ENCODE data around the gene TRIAP1.

TRIAP1 gene

GRCh38 chr12:120432772-120433525, 13.2 kb downstream of the TRIAP1 start:
- DNase-seq (ENCODE audit: low read depth in 2 of 3, low spot score in 2 of 3): no peak

GRCh38 chr12:120429368-120429767, 16.8 kb downstream of the TRIAP1 start:
- no peak for DNase-seq (ENCODE audit: low read depth in 2 of 3, low spot score in 2 of 3)

- DNase-seq (ENCODE audit: low read depth in 2 of 3, low spot score in 2 of 3): no peak
Measured at GRCh38 chr12:120428597-120429229, 17.5 kb downstream of the TRIAP1 start.

- no peak for DNase-seq (ENCODE audit: low read depth in 2 of 3, low spot score in 2 of 3)
Measured at GRCh38 chr12:120425797-120426196, 20.4 kb downstream of the TRIAP1 start.

- no peak for DNase-seq (ENCODE audit: low read depth in 2 of 3, low spot score in 2 of 3)
Measured at GRCh38 chr12:120422892-120423456, 23.2 kb downstream of the TRIAP1 start.

- DNase-seq (ENCODE audit: low read depth in 2 of 3, low spot score in 2 of 3): no peak
Measured at GRCh38 chr12:120421701-120422100, 24.5 kb downstream of the TRIAP1 start.

GRCh38 chr12:120417917-120418580, 28.1 kb downstream of the TRIAP1 start:
- DNase-seq (ENCODE audit: low read depth in 2 of 3, low spot score in 2 of 3): no peak

GRCh38 chr12:120416490-120417216, 29.5 kb downstream of the TRIAP1 start:
- DNase-seq (ENCODE audit: low read depth in 2 of 3, low spot score in 2 of 3): no peak

GRCh38 chr12:120413901-120414695, 32.1 kb downstream of the TRIAP1 start:
- no peak for DNase-seq (ENCODE audit: low read depth in 2 of 3, low spot score in 2 of 3)

- no peak for DNase-seq (ENCODE audit: low read depth in 2 of 3, low spot score in 2 of 3)
Measured at GRCh38 chr12:120412421-120412820, 33.8 kb downstream of the TRIAP1 start.

GRCh38 chr12:120408771-120409170, 37.4 kb downstream of the TRIAP1 start:
- no peak for DNase-seq (ENCODE audit: low read depth in 2 of 3, low spot score in 2 of 3)

GRCh38 chr12:120406553-120406952, 39.6 kb downstream of the TRIAP1 start:
- no peak for DNase-seq (ENCODE audit: low read depth in 2 of 3, low spot score in 2 of 3)

GRCh38 chr12:120406069-120406468, 40.1 kb downstream of the TRIAP1 start:
- DNase-seq (ENCODE audit: low read depth in 2 of 3, low spot score in 2 of 3): no peak

GRCh38 chr12:120404271-120404670, 41.9 kb downstream of the TRIAP1 start:
- no peak for DNase-seq (ENCODE audit: low read depth in 2 of 3, low spot score in 2 of 3)

- no peak for DNase-seq (ENCODE audit: low read depth in 2 of 3, low spot score in 2 of 3)
Measured at GRCh38 chr12:120403869-120404268, 42.3 kb downstream of the TRIAP1 start.

- no peak for DNase-seq (ENCODE audit: low read depth in 2 of 3, low spot score in 2 of 3)
Measured at GRCh38 chr12:120402217-120402616, 44.0 kb downstream of the TRIAP1 start.

- no peak for DNase-seq (ENCODE audit: low read depth in 2 of 3, low spot score in 2 of 3)
Measured at GRCh38 chr12:120399531-120399930, 46.7 kb downstream of the TRIAP1 start.

- DNase-seq (ENCODE audit: low read depth in 2 of 3, low spot score in 2 of 3): no peak
Measured at GRCh38 chr12:120397824-120398540, 48.2 kb downstream of the TRIAP1 start.

- DNase-seq (ENCODE audit: low read depth in 2 of 3, low spot score in 2 of 3): no peak
Measured at GRCh38 chr12:120394483-120395367, 51.5 kb downstream of the TRIAP1 start.

Data from activated CD8-positive, alpha-beta memory T cell treated with anti-CD3 and anti-CD28 coated beads for 48 hours (primary cell).